A673 (cell line): ENCODE data around the gene VAMP5.

ENCODE experiments used
- CTCF ChIP-seq: fragments of 300-800, 200-600 bp; sonication (generic); conservative IDR thresholded peaks from 2 replicates; pipeline ENCODE4 v1.5.1; 2017; ENCODE audit warnings: low read depth, mild to moderate bottlenecking, antibody characterized with exemption, low read length, moderate library complexity, mixed read lengths
- EZH2 ChIP-seq: fragments of 200-600 bp; sonication (generic); IDR thresholded peaks from 2 replicates; pipeline ENCODE4 v1.6.1; 2017; ENCODE audit warnings: borderline replicate concordance, low read depth, mild to moderate bottlenecking, mixed read lengths, antibody characterized with exemption, low read length; ENCODE audit not compliant: poor library complexity, severe bottlenecking

- no peak for TF ChIP-seq EZH2
- no peak for TF ChIP-seq CTCF
Observed at GRCh38 chr2:85553184-85553583, 31.0 kb upstream of the VAMP5 start.
